Measurements from ENCODE around the gene OR1K1.
"Not testable (repeated sequence)": the region's sequence is repeated elsewhere in the genome, so short reads cannot be mapped to it uniquely, and the experiment has no call there.

OR1K1 gene, protein sequence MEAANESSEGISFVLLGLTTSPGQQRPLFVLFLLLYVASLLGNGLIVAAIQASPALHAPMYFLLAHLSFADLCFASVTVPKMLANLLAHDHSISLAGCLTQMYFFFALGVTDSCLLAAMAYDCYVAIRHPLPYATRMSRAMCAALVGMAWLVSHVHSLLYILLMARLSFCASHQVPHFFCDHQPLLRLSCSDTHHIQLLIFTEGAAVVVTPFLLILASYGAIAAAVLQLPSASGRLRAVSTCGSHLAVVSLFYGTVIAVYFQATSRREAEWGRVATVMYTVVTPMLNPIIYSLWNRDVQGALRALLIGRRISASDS

DNA sequence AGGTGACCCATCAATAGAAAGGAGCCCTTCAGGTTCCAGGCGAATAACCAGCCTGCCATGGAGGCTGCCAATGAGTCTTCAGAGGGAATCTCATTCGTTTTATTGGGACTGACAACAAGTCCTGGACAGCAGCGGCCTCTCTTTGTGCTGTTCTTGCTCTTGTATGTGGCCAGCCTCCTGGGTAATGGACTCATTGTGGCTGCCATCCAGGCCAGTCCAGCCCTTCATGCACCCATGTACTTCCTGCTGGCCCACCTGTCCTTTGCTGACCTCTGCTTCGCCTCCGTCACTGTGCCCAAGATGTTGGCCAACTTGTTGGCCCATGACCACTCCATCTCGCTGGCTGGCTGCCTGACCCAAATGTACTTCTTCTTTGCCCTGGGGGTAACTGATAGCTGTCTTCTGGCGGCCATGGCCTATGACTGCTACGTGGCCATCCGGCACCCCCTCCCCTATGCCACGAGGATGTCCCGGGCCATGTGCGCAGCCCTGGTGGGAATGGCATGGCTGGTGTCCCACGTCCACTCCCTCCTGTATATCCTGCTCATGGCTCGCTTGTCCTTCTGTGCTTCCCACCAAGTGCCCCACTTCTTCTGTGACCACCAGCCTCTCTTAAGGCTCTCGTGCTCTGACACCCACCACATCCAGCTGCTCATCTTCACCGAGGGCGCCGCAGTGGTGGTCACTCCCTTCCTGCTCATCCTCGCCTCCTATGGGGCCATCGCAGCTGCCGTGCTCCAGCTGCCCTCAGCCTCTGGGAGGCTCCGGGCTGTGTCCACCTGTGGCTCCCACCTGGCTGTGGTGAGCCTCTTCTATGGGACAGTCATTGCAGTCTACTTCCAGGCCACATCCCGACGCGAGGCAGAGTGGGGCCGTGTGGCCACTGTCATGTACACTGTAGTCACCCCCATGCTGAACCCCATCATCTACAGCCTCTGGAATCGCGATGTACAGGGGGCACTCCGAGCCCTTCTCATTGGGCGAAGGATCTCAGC lies at the start of gene OR1K1:
Gene OR1K1, plus strand, starts transcription at position 58 of the 995 bp plus-strand sequence. Its CDS starts 0 bp downstream, at position 58.
- no peak for DNase-seq (ENCODE audit: low read depth in 2 of 2)

DNA sequence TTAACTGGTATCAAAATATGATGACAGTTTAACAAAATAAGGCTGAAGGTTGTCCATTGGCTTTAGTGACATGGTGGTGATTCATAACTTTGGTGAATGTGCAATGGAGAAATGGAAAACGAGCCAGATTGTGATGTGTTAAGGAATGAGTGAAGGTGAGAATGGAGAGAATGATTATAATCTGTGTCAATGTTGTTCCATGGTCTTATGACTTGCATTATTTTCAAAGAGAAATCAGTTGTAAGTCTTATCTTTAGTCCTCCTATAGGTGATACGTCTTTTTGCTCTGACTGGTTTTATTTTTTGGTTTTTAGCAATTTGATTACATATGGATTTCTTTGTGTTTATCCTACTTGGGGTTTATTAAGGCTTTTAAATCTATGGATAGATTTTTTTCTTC lies 45.1 kb upstream of the OR1K1 start:
- no peak for DNase-seq (ENCODE audit: low read depth in 2 of 2)

DNA sequence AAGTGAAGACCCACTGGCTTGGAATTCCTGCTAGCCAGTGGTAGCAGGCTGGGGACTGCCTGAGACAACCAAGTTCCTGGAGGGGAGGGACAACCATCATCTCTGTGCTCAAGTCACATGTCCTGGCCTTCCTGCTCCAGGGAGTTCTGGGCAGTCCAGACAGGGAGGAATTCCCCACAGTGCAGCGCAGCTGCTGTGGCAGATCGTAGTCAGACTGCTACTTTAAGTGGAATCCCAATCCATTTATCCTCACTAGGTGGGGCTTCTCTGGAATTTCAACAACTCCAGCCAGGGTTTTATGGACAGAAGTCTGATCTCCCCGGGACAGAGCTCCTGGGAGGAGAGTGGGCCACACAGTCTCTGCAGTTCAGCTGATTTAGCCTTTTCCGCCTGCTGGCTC lies 32.1 kb upstream of the OR1K1 start:
- no peak for DNase-seq (ENCODE audit: low read depth in 2 of 2)

DNA sequence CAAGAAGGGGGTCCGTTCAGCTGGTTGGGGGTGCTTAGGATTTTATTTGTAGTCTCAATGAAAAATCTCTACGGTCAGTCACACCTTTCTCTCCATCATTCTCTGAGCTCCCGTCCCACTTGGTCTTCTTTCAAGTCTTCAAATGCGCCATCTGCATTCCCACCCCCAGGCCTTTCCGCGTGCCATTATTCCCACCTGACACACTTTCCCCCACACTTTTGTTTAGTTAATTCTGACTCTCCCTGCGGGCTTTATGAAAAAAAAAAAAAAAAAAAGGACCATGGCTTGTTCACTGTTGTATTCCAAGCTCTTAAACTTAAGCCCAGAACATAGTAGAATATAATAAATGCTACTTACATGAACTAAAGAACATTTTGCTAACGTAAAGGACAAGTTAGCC lies 22.9 kb upstream of the OR1K1 start:
- DNase-seq (ENCODE audit: low read depth in 2 of 2), result no peak

DNA sequence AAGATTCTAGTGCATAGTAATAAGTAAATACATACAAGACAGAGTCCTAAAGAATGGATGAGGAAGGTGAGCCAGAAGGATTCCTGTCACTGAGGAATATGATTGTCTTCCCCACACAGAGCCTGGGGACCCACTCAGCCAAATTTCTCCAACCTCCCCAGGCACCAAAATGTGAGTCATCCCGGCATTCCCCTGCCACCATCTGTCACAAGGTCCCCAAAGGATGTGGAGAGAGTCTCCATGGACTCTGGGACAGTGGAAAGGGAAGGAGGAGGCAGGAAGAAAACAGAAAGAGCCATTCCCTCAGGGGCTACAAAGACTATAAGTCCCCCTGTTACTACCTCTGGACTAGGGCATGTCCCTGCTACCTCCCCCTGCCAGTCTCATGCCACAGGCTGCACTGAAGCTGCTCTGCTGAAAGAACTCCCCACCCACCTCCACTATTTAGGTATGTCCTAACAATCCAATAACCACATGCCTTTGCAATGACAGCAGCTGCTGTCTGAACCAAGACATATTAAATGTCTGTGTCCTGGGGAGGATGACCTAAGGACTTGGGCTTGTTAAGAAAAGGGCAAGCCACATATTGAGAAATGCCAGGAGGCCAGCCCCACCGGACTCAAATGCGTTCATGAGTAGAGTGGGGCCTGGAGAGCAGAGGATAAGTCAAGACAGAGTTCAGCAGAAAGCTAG lies 21.8 kb upstream of the OR1K1 start:
- DNase-seq (ENCODE audit: low read depth in 2 of 2), result no peak

DNA sequence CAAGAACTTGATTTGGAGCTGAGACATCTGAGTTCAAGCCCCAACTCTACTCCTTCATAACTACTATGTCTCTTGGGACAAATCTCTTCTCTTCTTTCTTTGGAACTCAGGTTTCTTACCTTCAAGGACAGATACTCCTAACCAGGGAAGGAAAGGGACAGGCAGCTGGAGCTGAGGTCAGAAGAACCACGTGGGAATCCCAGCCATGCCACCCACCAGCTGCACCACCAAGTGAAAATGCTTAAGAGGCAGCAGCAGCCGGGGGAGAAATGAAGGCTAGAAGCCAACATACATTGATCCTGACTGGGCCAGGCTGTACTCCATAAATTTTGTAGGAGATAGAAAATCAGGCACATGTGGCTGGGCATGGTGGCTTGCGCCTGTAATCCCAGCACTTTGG lies 20.7 kb upstream of the OR1K1 start:
- DNase-seq (ENCODE audit: low read depth in 2 of 2), result no peak

DNA sequence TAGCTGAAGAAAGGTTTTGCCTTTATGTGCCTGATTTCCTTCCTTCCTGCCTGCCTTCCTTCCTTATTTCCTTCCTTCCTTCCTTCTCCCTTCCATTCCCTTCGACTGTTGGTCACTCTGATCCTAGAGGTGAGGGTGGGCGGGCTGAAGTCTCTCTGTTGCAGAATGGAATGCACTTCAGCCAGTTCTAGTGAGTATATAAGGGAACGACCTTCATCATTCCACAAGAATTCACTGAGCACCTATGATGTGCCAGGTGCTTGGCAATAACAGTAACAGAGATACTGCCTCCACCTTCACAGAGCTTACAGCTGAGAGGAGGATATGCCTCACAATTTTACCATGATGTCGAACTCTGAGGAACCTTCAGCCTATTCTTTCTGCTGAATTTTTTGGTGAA lies 19.9 kb upstream of the OR1K1 start:
- DNase-seq (ENCODE audit: low read depth in 2 of 2), result no peak

DNA sequence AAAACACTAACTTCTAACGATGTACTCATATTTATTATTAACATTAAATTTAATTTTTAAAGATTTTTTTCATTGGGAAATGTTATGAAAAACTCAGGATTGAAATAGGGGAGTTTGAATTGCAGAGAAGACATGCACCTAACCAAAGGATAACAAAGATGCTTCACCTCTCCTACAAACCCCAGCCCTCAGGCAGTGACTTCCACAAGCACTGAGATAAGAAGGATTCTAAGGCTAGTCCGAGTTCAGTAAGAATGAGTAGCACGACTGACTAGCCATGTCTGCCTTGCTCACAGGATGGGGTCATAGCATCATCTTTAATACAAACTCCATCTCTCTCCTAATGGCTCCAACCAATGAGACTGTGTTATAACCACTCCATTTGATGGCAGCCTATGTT lies 18.3 kb upstream of the OR1K1 start:
- DNase-seq (ENCODE audit: low read depth in 2 of 2), result no peak

DNA sequence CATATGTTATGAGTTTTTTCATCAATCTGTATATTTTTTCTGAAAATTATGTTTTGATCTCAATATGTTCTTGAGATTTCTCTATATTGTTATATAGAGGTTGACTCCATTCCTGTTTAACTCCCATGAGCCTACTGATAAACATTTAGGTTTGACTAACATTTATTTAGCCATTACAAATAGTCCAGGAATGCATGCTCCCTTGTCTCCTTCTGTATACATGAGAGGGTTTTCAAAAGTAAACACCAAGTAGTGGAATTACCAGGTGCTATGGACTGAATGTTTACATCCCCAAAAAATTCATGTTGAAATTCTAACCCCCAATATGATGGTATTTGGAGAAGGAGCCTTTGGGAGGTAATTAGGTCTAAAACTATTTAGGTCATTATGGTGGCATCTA lies 14.7 kb upstream of the OR1K1 start:
- DNase-seq (ENCODE audit: low read depth in 2 of 2), result no peak

DNA sequence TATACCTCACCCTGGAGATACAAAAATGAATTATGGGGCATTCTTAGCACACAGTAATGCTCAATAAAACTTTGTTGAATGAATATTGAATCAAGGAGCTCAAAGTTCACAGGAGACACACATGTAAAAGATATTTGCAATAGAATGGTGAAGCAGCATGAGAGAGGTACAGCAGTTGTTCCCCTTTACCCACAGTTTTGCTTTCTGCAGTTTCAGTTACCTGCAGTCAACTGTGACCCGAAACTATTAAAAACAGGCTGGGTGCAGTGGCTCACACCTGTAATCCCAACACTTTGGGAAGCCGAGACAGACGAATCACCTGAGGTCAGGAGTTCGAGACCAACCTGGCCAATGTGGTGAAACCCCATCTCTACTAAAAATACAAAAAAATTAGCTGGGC lies 13.6 kb upstream of the OR1K1 start:
- no peak for DNase-seq (ENCODE audit: low read depth in 2 of 2)

DNA sequence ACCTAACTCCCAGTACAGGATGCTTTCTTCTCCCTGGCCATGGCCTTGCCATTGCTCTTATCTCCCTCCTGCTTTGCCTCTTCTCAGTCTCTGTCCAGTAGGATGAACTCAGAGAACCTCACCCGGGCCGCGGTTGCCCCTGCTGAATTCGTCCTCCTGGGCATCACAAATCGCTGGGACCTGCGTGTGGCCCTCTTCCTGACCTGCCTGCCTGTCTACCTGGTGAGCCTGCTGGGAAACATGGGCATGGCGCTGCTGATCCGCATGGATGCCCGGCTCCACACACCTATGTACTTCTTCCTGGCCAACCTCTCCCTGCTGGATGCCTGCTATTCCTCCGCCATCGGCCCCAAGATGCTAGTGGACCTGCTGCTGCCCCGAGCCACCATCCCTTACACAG lies 11.1 kb upstream of the OR1K1 start, which contains the start of gene OR5C1:
Gene OR5C1, plus strand, starts transcription at position 103 of the 400 bp plus-strand sequence. Its CDS starts 0 bp downstream, at position 103.
- DNase-seq (ENCODE audit: low read depth in 2 of 2), result no peak

DNA sequence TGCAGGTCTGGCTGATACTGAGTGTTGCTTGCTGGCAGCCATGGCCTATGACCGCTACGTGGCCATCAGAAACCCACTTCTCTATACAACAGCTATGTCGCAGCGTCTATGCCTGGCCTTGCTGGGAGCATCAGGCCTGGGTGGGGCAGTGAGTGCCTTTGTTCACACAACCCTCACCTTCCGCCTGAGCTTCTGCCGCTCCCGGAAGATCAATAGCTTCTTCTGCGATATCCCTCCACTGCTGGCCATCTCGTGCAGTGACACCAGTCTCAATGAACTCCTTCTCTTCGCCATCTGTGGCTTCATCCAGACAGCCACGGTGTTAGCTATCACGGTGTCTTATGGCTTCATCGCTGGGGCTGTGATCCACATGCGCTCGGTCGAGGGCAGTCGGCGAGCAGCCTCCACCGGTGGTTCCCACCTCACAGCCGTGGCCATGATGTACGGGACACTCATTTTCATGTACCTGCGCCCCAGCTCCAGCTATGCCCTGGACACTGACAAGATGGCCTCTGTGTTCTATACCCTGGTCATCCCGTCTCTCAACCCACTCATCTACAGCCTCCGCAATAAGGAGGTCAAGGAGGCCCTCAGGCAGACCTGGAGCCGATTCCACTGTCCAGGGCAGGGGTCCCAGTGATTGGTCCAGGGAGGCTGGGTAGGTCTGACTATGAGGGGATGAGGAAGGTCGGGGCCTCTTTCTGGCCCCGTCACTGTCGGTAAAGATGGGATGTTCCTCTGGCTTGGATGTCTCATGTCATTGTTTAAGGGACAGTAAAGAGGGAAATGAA lies 10.5 kb upstream of the OR1K1 start:
- no peak for DNase-seq (ENCODE audit: low read depth in 2 of 2)

DNA sequence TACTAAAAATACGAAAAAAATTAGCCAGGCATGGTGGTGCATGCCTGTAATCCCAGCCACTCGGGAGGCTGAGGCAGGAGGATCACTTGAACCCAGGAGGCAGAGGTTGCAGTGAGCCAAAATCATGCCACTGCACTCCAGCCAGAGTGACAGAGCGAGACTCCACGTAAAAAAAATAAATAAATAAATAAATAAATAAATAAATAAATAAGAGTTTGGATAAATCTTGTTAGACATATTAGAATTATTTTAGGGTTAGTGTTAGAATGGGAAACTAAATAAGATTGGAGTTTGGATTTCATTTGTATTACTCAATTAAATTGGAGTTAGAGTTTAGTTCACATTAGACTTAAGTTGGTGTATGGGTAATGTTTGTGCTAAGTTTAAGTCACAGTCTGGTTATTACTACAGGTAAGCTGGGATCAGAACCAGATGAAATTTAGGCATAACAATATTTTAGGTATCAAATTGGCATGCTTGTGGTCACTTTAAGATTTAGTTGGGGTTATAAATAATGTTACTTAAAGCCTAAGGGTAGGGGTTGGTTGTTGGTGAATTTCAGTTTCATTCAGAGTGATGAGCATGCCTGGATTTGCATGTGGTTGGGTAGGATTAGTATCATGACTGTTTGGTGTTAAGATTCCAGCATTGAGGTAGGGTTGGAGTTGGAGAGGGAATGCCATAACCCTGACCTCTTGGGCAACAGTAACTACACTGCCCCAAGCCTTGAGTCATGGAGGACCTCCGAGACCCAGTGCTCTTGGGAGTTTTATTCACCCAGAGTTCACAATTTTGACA lies 7.9 kb upstream of the OR1K1 start:
- no peak for DNase-seq (ENCODE audit: low read depth in 2 of 2)

DNA sequence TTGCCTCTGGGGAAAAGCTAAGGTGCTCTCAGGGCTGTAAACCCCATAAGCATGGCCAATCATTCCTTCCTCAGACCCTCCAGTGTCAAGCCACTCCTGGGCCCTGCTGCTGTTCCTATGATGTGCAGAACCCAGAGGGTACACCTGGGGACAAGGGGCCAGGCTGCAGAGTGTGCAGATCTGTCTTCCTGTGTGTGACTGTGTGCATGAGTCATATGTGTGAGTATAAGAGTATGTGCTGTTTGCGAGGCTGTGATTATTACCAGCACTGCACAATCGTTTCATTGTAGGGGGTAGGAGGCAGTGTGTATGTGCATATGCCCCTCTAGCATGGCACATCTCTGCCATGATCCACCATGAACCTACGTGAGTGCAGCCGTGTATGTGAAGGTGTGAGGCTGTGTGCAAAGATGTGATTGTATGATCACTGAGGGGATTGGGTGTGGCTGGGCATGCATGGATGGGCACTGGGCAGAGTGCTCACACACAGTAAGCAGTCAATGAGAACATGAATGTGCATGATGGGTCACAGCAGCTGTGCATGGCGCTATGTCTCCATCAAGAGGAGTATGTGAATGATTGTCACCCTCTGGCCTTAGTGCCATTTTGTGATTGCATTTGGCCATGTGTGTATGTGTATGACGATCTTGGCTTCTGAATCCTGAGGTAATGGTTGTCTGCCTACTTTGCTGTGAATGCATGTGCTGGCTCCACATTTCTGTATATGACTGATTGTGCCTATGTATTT lies 2.4 kb upstream of the OR1K1 start:
- DNase-seq (ENCODE audit: low read depth in 2 of 2), result no peak

DNA sequence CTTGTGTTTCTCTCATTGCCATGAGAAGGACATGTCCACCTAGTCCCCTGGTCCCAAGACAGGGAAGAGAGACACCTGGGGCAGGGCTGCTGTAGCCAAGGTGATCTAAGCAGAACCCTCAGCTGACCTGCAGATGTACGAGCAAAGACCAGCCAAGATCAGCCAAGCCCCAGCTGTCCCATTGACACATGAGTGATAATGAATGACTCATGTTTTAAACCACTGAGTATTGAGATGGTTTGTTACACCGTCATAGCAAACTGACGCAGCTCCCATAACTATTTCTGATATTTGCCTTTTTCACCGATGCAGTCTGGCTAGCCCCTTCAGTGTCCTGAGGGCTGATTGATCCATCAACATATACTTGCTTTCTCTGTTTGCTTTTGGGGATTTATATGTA lies 6.7 kb downstream of the OR1K1 start:
- DNase-seq (ENCODE audit: low read depth in 2 of 2), result no peak

DNA sequence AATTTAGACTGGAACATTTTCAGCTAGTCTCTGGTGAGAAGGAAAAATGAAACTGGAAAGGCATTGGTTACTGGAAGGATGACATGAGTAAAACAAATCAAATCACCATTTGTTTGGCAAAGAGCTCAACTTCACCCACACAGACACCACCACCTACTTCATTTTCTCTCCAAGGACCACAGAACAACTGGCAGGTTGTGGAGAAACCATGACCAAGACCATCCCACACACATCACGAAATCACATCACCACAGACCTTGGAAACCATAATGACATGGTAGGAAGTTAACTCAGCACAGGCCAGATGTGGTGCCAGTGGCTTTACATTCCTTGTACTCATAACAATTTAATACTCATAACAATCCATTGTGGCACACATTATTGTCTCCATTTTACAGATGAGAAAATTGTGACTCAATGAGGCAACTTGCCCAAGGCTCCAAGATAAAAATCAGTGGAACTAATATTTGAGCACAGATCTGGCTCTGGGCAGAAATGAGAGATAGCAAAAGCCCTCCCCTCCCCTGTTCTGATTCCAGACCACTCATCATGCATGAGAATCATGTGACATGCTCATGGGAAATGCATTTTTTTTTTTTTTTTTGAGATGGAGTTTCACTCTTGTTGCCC lies 7.5 kb downstream of the OR1K1 start:
- DNase-seq (ENCODE audit: low read depth in 2 of 2), result no peak

DNA sequence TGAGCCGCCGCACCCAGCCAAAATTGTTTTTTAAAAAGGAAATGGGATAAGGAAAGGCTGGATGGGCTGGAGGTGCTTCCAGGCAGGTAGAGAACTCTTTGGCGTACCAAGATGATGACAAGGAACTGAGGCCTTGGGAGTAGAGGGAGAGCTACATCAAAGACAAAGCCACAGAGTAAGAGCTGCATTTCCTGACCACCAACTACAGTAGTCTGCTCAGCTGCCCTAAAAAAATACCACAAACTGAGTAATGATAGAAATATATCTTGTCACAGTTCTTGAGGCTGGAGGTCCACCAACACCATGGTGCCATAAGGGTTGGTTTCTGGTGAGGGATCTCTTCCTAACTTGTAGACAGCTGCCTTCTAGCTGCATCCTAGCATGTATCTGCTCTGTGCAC lies 8.2 kb downstream of the OR1K1 start:
- no peak for DNase-seq (ENCODE audit: low read depth in 2 of 2)

DNA sequence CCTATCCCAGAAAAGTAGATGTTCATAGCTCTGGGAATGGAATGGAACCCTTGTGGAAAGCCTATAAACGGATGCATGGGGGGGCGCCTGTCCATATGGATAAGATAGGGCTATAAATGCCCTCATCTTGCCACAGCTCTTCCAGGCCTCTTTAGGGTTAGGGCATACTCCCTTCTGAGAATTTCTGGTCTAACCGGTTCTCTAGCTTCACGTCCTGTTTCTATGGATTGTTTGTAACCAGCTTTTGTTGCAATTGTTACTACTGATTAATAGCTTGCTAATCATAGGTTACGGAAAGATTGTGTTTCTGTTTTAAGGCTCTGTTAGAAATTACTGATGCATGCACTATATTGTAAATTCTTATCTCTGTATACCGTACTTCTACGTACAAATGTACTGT lies 9.3 kb downstream of the OR1K1 start:
- DNase-seq (ENCODE audit: low read depth in 2 of 2), result not testable (repeated sequence)

DNA sequence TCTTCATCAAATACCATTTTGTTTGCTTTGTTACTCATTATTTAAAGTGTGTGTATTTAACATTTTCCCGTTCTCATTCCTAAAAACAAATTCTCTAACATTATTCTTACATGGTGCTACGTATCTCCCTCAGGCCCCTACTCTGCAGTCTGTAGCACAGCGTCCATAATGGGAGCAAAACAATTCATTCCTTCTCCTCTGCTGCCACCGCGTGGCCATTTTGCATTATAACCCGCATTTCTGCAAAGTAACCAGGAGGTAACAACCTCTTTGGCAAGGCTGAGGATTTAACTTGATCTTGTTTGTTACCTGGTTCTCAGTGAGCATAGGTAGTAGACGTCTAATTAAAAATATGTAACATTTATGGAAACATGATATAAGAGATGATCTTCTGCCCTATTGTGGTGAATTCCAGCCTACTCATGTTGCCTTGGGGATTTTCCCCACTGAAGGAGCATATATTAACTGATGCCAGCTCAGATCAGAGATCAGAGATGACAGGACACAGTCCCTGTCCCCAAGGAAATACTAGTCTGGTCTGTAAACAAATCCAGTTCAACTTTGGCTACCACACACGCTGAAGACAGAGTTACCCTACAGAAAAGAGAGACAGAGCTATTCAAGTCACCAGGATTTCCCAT lies 10.5 kb downstream of the OR1K1 start:
- peak; percentile 30 to 46 for DNase-seq (ENCODE audit: low read depth in 2 of 2)

Measured in stimulated activated CD8-positive, alpha-beta memory T cell treated with anti-CD3 and anti-CD28 coated beads, Interleukin-15, amount 100 ng/mL, for 4 hours (primary cell).